PC-9 (cell line): ENCODE measurements around the gene SP110. TPM values are rescaled to one million over a fixed set of nuclear protein-coding genes. Genes with fewer than 3 reads are reported as not detected.

Experiments used
- BruUV-seq: library from RNA; stranded (reverse); fragments of 400-500 nt; replicated peaks from 2 replicates; lab custom pipeline; 2021; lab: Mats Ljungman, UMichigan
- CTCF ChIA-PET: fragments of 300-600 bp; sonication (Branson Sonifier 250); formaldehyde crosslinking; loops from one replicate; lab custom pipeline; 2022; ENCODE audit warnings: antibody characterized with exemption; lab: Charles Lee
- POLR2A ChIA-PET: fragments of 300-600 bp; sonication (Branson Sonifier 250); formaldehyde crosslinking; loops from one replicate; lab custom pipeline; 2022; ENCODE audit warnings: antibody characterized with exemption; ENCODE audit not compliant: unreplicated experiment; lab: Charles Lee
- DNase-seq, 2 experiments: peaks; one replicate each; pipeline versions ENCODE4 v3.0.0 to v3.0.0-alpha.2; 2015 to 2022; ENCODE audit warnings: mixed read lengths in 1 of 2
- H2AFZ ChIP-seq: fragments of 200-600 bp; sonication (generic); 2 replicates; pipeline ENCODE4 v1.8.1; 2017; ENCODE audit warnings: antibody characterized with exemption
- H3F3A ChIP-seq: fragments of 200-600 bp; sonication (generic); 2 replicates; pipeline ENCODE4 v1.8.1; 2017; ENCODE audit warnings: antibody characterized with exemption, mild to moderate bottlenecking, low read depth; ENCODE audit not compliant: insufficient read depth
- H3K27ac ChIP-seq: fragments of 200-600 bp; sonication (generic); 2 replicates; pipeline ENCODE4 v1.6.1; 2016; ENCODE audit warnings: mixed run types
- H3K27me3 ChIP-seq: fragments of 200-600 bp; sonication (generic); 2 replicates; pipeline ENCODE4 v1.6.1; 2016; ENCODE audit warnings: low read depth, mixed run types; ENCODE audit not compliant: insufficient read depth
- H3K36me3 ChIP-seq: fragments of 200-600 bp; sonication (generic); 2 replicates; pipeline ENCODE4 v1.6.1; 2016; ENCODE audit warnings: low read depth, mixed run types
- H3K4me1 ChIP-seq: fragments of 200-600 bp; sonication (generic); replicated peaks from 2 replicates; pipeline ENCODE4 v1.6.1; 2016; ENCODE audit warnings: mixed run types; ENCODE audit not compliant: insufficient read depth
- H3K4me2 ChIP-seq: fragments of 200-600 bp; sonication (generic); 2 replicates; pipeline ENCODE4 v1.6.1; 2017; ENCODE audit warnings: mixed run types
- H3K4me3 ChIP-seq: fragments of 200-600 bp; sonication (generic); 2 replicates; pipeline ENCODE4 v1.6.1; 2016; ENCODE audit warnings: mixed run types
- H3K79me2 ChIP-seq: fragments of 200-600 bp; sonication (generic); 2 replicates; pipeline ENCODE4 v1.6.1; 2017; ENCODE audit warnings: low read depth, mixed run types
- H3K9me2 ChIP-seq: fragments of 200-600 bp; sonication (generic); 2 replicates; pipeline ENCODE4 v1.8.1; 2017; ENCODE audit warnings: mild to moderate bottlenecking; ENCODE audit not compliant: insufficient read depth
- H3K9me3 ChIP-seq: fragments of 200-600 bp; sonication (generic); 2 replicates; pipeline ENCODE4 v1.8.1; 2016; ENCODE audit warnings: low read depth; ENCODE audit not compliant: insufficient read depth
- H4K20me1 ChIP-seq: fragments of 200-600 bp; sonication (generic); 2 replicates; pipeline ENCODE4 v1.8.1; 2017; ENCODE audit not compliant: insufficient read depth
- EZH2 ChIP-seq: fragments of 200-600 bp; sonication (generic); IDR thresholded peaks from 2 replicates; pipeline ENCODE4 v1.8.0; 2017; ENCODE audit warnings: antibody characterized with exemption, low read depth
- intact Hi-C: fragments of 100-400 bp; cut with micrococcal nuclease; formaldehyde crosslinking; loops from one replicate; pipeline ENCODE4 v1.10.0; 2022; ENCODE audit not compliant: unreplicated experiment
- total RNA-seq: library from RNA; stranded (reverse); gene quantifications from 2 replicates; pipeline ENCODE4 v1.2.3, GENCODE V29; 2021
- TF ChIP-seq, protein P1 (sequence below): fragments of 200-600 bp; sonication (generic); conservative IDR thresholded peaks from 2 replicates; pipeline ENCODE4 v1.6.1; 2017; ENCODE audit warnings: mixed run types, antibody characterized with exemption, mild to moderate bottlenecking, moderate library complexity

The SP110 gene
- total RNA-seq, 1 experiment from 2014 or later = 10.5 TPM

GRCh38 chr2:230217424-230217823 lies 2.4 kb downstream of the SP110 start:
- Histone ChIP-seq H3K79me2 (no peaks in the 10 kb centered on the region), H3F3A (0 out of 2 replicates have a peak, but pooled peaks cover 6% of the 10 kb centered on the region), H3K27ac (no peak overlapping the region), H3K9me3 (no peaks in the 10 kb centered on the region), H3K36me3 (no peaks in the 10 kb centered on the region), H3K4me2 (no peak overlapping the region), H3K4me3 (no peak overlapping the region), H3K4me1 (peaks cover 19% of the 10 kb centered on the region), H3K27me3 (no peaks in the 10 kb centered on the region), H2AFZ (no peak overlapping the region), H3K9me2 (no peaks in the 10 kb centered on the region), H4K20me1 (no peaks in the 10 kb centered on the region)
- ChIA-PET POLR2A (no interaction called here), CTCF (no interaction called here)
- TF ChIP-seq, protein P1, sequence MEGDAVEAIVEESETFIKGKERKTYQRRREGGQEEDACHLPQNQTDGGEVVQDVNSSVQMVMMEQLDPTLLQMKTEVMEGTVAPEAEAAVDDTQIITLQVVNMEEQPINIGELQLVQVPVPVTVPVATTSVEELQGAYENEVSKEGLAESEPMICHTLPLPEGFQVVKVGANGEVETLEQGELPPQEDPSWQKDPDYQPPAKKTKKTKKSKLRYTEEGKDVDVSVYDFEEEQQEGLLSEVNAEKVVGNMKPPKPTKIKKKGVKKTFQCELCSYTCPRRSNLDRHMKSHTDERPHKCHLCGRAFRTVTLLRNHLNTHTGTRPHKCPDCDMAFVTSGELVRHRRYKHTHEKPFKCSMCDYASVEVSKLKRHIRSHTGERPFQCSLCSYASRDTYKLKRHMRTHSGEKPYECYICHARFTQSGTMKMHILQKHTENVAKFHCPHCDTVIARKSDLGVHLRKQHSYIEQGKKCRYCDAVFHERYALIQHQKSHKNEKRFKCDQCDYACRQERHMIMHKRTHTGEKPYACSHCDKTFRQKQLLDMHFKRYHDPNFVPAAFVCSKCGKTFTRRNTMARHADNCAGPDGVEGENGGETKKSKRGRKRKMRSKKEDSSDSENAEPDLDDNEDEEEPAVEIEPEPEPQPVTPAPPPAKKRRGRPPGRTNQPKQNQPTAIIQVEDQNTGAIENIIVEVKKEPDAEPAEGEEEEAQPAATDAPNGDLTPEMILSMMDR = no peak
- TF ChIP-seq EZH2 = no peak
- BruUV-seq = no TSS peak
- intact Hi-C loops = no loop called here
- no peak for DNase-seq

- no peak for TF ChIP-seq EZH2
- TF ChIP-seq, protein P1 = no peak
- no peaks in the 10 kb centered on the region for H3K36me3 ChIP-seq
- no peaks in the 10 kb centered on the region for H4K20me1 ChIP-seq
- no peaks in the 10 kb centered on the region for H3K79me2 ChIP-seq
- DNase-seq = no peak
- CTCF ChIA-PET = no interaction called here
- no peaks in the 10 kb centered on the region for H3K9me2 ChIP-seq
- no TSS peak for BruUV-seq
- no peak overlapping the region for H3K27ac ChIP-seq
- intact Hi-C loops = no loop called here
- H3K4me2 ChIP-seq = no peak overlapping the region
- H3K27me3 ChIP-seq = no peaks in the 10 kb centered on the region
- no peak overlapping the region for H3K4me3 ChIP-seq
- no peaks in the 10 kb centered on the region for H3K9me3 ChIP-seq
- peaks cover 12% of the 10 kb centered on the region; the same call in 1 of the 2 replicates for H3K4me1 ChIP-seq
- no peak overlapping the region for H2AFZ ChIP-seq
- H3F3A ChIP-seq = 0 out of 2 replicates have a peak, but pooled peaks cover 6% of the 10 kb centered on the region
- POLR2A ChIA-PET = no interaction called here
These were observed 3.3 kb downstream of the SP110 start for GRCh38 chr2:230216489-230216888.

DNA sequence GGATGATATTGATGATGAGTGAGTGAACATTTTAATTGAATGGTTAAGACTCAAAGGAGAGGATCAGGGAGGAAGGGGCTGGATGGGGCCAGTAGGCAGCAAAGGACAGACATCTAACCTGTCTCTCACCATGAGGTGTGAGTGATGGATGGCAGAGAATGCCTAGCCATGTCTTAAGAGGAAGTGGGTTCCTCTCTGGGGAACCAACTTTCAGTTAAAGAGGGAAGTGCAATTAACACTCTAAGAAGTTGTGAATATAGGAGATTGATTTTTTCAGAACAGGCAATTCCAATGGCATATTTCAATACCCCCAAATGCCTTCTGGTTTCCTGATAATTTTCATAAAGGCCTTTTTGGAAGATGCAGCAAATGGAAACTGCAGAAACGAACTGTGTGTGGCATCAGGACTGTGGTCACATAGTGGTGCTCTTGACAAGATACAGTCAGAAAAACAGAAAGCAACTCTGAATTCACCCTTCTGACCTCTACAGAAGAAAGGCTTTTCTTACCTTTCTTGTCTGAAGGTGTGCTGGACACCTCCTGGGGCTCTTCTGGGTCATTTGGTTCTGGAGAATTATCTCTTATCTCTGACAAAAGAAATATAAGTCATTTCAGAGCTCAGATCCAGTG lies 10.2 kb downstream of the SP110 start:
- no peaks in the 10 kb centered on the region for H4K20me1 ChIP-seq
- intact Hi-C loops = no loop called here
- no peak overlapping the region for H3K4me2 ChIP-seq
- no peak overlapping the region for H3K27ac ChIP-seq
- ChIA-PET POLR2A (no interaction called here), CTCF (no interaction called here)
- no peak overlapping the region for H3K4me3 ChIP-seq
- no peaks in the 10 kb centered on the region for H3K27me3 ChIP-seq
- H2AFZ ChIP-seq = no peak overlapping the region
- H3K4me1 ChIP-seq = no peaks in the 10 kb centered on the region
- BruUV-seq = no TSS peak
- no peaks in the 10 kb centered on the region for H3K36me3 ChIP-seq
- H3F3A ChIP-seq = no peaks in the 10 kb centered on the region
- TF ChIP-seq EZH2 = no peak
- TF ChIP-seq, protein P1 = no peak
- H3K9me3 ChIP-seq = no peaks in the 10 kb centered on the region
- no peaks in the 10 kb centered on the region for H3K9me2 ChIP-seq
- H3K79me2 ChIP-seq = no peaks in the 10 kb centered on the region
- DNase-seq = no peak
